ENCODE results near the gene ATXN2.
"Not testable (repeated sequence)": the region's sequence is repeated elsewhere in the genome, so short reads cannot be mapped to it uniquely, and the experiment has no call there.

ATXN2 gene

DNA sequence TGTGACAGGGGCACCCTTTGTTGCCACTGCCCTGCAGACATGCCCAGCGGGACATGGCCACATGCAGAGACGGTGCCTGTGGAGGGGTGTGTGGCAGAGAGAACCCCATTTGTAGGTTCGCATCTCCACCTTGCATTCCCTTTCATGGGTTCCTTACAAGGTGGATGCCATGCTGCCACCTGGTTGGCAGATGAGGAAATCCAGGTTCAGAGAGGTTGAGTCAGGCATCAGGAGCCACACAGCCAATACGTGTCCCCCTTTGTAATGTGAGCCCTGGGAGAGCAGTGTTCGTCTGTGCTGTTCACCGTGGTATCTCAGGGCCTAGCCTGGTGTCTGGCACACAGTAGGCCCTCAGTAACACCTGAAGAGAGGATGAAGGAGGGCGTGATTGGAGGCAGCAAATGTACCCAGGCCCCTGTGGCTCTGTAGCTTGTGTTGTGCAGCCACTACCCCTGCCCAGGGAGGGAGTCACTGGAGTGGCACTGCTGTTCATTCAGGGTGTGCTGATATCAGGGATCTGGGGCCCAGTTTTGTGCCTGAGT is 184.3 kb downstream of the ATXN2 start:
- no peak for DNase-seq (ENCODE audit: low spot score)

DNA sequence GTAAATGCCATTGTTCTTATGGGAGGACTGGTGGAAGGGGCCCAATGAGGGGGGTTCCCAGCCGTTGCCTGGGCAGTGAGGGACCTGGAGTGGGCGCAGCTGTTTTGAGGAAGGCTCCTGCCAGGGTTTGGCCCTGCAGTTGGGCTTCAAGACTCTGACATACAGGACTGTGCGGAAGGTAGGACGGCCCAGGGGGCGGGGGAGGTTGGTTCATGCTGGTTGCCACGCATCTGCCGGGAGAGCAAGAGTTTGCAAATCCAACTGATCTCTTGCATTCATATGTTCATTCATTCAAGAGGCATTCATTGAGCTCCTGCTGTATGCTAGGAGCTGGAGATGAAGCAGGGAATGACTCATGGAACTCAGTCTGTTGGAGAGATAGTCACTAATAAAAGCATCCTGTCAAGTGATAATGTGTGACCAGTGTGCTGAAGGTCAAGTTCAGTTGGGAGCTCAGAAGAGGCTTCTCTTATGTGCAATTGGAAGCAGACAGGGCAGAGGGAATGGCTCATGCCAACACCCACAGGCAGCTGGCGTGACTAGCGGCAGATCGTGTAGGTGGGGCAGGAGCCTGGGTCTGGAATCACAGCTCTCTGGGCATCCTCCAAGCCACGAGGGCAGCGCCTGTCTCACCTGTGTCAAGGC is 185.6 kb downstream of the ATXN2 start:
- no peak for DNase-seq (ENCODE audit: low spot score)

DNA sequence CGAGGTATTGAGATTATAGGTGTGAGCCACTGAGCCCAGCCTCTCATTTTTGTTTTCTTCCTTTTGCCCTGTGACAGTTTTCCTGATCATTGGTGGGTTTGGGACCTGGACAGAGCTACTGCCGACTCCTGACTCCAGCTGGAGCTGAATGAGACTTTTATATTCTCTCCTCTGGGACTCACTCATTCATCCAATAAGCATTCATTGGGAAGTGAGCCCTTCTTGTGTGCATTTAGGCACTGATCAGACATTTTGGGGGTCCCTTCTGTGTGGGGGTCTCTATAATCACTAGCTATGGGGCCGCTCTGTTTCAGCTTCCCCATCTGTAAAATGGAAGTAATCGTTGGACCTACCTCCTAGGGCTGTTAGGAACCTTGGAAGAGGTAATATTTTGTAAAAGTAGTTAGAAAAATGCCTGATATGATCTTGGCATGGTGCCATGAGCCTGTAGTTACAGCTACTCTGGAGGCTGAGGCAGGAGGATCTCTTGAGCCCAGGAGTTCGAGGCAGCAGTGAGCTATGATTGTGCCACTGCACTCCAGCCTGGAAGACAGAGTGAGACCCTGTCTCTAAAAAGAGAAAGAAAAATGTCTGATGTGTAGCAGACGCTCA is 186.2 kb downstream of the ATXN2 start:
- no peak for DNase-seq (ENCODE audit: low spot score)

DNA sequence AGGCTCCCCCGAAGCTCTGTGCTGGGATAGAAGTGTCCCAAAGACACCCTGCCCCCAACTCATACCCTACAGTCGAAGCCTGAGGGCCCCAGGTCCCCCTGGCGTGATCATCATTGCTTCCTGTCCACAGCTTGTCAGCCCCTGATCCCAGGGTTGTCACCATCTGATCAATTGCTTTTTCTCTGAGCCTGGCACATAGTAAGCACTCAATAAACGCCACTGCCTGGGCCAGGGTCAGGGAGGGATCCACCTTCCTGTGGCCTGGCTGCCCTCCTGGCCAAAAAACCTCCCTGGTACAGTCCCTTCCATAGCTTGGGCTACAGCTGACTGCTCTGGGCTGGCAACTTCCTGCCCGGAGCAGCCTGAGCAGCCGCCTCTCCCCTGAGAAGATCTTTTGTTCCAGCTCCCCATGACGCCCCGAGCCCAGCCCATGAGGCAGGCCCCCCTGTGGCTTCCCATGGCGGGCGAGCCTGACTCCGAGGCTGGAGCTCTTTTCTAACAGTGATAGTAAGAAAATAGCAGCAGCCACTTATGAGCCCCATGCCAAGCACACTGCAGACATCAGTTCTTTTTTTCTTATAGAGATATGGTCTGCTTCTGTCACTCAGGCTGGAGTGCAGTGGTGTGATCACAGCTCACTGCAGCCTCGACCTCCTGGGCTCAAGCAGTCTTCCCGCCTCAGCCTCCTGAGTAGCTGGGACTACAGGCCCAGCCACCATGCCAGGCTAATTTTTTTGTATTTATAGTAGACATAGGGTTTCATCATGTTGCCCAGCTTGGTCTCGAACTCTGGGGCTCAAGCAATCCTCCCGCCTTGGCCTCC is 186.9 kb downstream of the ATXN2 start:
- no peak for DNase-seq (ENCODE audit: low spot score)

DNA sequence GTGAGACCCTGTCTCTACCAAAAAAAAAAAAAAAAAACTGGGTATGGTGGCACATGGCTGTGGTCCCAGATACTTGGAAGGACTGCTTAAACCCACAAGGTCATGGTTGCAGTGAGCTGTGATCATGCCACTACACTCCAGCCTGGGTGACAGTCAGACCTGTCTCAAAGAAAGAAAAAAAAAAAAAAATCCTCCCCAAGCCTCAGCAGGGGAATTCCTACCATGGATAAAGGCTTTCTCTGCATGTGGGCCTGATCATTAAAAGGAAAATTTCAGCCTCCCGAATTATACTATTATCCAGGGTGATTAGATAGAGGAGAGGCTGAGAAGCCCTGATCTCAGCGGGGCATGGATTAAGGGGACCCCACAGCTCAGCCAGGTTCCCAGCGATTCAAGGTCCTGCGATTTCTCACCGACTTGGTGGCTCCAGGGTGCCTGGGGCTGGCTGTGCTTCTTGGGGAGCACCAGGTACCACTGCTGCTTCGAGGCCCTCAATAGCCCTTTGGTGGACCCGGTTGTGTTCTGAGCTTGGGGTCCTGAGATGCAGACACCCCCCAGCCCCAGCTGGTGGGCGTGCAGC is 187.8 kb downstream of the ATXN2 start:
- DNase-seq (ENCODE audit: low spot score): no peak

DNA sequence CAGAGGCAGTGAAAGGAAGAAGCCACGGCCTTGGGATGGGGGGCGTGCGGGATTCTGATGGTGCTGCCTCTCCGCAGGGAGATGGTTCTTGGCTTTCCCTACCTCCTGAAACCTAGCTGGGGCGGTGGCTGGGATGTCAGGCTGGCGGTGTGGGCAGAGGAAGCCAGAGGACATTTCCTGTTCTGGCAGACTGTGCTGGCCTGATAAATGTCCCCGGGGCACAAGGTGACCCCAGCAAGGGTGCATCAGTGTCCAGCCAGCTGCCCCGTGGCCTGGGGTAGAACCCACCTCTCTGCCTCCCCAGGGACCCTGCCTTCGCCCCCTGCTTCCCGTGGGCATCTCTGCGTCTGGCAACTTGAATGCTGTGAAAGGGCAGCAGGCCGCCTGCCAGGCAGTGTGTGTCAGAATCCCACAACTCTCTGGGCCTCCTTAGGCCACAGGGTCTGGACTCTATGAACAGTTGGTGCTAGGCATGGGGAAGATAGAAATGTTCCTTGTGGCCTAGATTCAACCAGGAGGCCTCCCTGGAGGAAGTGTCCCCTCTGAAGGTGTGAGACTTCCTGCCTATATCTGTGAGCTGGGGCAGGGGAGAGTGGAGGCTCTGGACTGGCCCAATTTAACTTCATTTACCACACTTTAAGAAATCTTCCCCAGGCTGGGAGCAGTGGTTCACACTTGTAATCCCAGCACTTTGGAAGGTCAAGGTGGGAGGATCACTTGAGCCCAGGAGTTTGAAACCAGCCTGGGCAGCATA is 188.5 kb downstream of the ATXN2 start:
- no peak for DNase-seq (ENCODE audit: low spot score)

DNA sequence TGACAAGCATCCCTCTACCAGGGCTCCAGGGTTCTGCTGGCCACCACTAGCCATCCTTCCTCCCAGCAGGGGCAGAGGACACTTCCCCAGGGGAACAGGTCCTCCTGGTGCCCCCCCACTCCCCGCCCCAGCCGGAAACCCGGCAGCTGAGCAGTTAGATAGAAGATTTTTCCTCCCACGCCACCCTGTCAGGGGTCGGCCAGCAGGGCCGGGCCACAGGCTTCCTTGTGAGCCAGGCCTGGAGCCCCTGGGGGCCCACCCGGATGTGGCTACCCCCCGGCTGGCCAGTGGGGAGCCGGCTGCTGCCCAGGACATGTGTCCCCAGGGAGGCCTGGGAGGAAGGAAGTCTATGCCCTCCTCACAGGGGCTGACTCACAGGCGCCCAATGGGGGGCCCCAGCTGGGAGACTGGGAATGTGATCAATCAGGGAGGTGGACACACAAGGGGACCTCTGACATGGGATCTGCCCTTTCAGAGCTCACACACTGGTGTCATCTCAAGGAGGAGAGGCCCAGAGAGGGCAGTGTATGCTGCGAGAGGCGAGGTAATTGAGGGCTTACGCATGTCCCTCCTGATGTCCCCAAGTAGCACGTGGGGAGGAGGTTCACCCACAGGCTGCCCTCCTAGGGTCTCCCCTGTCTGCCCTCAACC is 189.2 kb downstream of the ATXN2 start:
- DNase-seq (ENCODE audit: low spot score): no peak

DNA sequence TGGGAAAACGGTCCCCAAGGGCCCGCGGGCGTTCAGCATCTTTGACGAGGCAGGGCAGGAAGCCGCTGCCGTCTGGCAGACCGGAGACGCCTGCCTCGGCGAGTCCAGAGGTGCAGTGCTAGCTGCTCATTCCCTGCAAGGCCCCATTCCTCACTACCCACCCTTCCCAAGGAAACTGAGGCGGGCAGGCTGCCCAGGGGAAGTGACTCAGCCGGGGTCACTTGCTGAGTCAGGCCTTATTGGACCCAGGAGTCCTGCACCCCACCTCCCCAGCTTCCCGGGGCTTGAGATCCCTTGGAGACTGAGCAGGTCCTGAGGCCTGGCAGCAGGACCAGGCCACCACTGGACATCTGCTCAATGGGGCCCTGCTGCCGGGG is 189.7 kb downstream of the ATXN2 start:
- DNase-seq (ENCODE audit: low spot score): no peak

DNA sequence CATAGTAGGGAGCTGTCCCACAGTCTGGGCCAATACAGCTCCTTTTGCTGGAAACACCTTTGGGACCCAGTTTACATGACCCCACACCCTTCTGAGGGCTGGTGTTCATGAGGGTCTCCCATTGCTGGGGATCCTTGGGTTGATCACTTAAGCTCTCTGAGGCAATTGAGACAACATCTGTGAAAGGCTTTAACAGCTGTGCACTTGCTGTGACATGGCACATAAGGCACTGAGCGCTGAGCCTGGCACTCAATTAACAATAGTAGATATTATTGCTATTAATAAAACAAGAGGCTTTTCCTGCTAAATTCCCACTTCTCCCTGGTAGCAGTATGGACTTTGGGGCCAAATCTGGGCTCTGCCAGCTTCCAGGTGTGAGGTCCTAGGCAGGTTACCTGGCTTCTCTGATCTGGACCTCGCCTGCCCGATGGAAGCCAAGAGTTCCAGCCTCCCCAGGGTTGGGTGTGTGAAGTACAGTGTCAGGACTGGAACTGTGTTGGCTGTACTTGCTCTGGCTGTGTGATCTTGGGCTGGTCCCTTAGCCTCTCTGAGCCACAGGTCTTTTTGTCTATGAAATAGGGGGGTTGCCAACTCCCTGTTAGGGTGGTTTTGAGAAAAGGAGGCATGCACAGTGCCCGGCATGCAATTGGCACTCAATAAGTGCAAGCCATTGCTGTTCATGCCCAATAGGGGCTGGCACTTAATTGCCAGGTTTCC is 190.3 kb downstream of the ATXN2 start:
- DNase-seq (ENCODE audit: low spot score): no peak

DNA sequence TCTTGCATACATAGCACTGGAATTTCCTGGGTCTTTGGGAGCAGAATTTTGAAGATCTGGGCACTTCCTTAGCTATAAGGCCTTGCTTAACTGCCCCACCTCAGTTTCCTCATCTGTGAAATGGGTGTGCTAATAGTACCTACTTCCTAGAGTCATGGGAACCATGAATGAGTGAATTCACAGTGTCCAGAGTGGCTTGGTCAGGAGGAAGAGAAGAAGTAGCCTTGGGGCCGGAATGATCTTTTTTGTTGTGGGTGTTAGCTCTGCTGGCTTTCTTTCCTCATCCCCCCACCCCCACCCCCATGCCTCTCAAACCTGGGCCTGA is 191.0 kb downstream of the ATXN2 start:
- DNase-seq (ENCODE audit: low spot score): no peak

DNA sequence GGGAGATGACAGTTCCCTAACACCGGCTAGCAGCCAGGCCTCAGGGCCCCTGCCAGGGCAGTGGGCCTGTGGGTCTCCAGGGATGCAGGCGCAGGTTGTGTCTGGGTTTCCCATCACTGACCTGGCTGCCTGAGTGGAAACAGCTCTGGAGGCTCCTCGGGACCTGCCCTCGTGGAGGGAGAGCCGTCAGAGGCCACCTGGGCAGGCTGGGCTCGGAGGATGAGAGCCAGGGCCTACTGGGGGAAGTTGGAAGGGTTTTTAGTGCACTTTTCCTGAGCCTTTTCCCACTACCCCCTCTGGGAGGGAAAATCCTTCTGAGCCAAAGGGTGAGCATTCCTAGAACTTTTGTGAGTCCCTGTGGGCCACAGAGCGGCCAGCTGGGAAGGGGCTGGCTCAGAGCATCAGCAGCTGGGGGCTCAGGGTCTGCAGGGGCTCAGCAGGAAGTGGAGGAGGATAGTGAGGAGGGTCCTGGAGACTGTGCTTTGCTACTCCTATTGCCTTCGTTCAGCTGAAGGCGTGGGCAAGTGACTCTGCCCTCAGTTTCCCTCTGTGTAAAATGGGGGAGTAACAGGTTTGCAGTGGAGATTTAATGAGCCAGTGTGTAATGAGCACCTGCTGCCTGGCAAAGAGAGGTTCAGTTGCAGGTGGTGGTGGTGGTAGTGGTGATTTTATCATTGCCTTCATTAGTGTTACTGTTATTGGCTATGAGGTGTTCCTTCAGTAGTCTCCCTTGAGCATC is 191.6 kb downstream of the ATXN2 start:
- peak; percentile 62 for DNase-seq (ENCODE audit: low spot score)

DNA sequence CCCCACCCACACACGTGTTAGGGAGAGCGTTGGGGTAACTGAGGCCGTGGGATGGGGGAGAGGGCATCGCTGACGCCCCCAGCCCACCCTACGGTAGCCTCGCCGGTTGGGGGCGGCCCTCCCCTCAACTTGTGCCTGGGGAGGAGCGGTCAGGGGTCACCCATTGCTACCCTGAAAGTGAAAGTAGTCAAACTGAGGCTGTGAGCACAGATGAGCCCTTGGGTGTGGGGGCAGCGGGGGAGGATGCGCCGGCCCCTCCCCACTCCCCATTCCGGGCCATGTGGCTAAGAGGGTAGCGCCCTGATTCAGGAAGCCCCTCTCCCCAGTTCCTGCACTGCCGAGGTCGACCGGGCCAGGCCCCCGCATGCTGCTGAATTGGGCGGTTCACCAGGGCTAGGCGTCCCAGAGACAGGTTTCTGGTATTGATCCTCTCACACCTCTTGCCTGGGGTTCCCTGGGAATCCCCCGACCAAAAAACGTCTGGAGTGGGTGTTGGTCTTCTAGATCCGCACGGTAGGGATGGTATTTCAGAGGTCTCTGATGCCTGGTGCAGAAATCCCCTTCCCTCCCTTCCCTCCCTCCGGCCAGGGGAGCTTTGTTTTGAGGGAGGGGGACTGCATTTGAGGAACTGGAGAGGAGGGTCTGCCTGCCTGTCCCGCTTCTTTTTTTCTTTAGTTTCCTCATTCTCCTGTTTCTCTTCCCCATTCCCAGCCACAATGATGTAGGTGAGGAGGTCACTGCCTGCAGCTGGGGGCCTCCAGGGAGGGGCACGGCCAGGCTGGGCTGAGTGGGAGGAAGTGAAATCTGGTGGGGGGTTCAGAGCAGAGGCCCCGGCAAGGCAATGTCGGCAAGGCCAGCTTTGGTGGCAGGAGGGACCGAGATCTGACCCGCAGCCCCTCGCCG is 192.4 kb downstream of the ATXN2 start:
- peak; percentile 52 for DNase-seq (ENCODE audit: low spot score)

DNA sequence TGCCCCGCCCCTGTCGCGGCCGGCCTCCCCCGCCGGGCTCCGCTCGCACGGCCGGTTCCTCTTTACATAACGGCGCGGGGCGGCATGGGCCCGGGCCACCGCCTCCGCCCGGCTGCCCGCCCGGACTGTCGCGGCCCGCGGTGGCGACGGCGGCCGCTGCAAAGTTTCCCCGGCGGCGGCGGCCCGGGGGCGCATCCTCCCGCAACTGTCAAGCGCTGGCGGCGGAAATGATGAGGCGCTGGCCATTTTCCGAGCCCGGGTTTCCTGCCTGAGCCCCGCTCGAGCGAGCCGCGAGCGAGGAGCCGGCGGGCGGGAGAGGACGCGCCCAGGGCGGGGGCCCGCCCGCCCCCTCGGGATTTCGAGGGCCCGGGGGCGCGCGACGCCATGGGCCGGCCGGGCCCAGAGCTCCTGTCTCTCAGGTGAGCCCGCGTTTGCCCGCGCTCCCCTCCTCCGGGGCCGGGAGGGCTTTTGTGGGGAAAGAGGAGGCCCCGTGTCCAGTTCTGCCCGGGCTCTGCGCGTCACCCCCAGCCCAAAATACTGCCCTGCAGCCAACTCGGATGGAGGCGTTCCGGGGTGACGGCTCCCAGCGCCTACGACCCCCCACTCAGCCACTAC is 193.1 kb downstream of the ATXN2 start, which contains the start of gene SH2B3:
Gene SH2B3 (plus strand): TSS at position 65 of the 615 bp plus-strand sequence. CDS start 12,223 bp downstream, outside the sequence.
- DNase-seq (ENCODE audit: low spot score): no peak

DNA sequence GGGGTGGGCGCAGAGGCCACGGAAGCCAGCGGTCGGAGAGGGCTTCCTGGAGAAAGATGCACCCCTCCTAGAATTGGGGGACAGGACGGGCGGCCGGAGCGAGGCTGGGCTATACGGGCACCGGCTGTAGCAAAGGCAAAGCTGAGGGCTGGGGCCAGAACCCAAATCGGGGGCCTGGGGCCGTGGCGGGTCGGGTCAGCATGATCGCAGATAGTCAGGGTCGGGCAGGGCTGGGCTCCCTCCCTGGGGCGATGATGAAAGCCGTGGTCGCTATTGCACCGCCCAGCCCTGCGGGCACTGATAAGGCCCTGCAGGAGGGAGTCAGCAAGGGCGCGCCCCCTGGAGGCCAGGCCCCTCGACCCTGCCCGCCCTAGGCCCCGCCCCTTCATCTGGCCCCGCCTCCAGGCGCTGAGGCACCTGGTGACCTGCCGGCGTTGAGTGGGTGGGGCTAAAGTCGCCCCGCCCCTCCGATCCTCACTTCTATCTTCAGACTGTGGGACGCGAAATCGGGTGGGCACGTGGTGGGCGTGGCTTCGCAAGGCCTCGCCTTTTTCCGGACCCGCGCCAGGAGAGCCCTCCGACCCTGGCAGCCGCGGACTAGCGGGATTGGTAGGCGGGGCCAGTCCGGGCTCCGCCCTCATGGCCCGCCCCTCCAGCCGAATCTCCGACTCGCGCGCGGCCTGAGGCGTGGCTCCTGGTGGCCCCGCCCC is 193.8 kb downstream of the ATXN2 start:
- DNase-seq (ENCODE audit: low spot score): peak; percentile 99

DNA sequence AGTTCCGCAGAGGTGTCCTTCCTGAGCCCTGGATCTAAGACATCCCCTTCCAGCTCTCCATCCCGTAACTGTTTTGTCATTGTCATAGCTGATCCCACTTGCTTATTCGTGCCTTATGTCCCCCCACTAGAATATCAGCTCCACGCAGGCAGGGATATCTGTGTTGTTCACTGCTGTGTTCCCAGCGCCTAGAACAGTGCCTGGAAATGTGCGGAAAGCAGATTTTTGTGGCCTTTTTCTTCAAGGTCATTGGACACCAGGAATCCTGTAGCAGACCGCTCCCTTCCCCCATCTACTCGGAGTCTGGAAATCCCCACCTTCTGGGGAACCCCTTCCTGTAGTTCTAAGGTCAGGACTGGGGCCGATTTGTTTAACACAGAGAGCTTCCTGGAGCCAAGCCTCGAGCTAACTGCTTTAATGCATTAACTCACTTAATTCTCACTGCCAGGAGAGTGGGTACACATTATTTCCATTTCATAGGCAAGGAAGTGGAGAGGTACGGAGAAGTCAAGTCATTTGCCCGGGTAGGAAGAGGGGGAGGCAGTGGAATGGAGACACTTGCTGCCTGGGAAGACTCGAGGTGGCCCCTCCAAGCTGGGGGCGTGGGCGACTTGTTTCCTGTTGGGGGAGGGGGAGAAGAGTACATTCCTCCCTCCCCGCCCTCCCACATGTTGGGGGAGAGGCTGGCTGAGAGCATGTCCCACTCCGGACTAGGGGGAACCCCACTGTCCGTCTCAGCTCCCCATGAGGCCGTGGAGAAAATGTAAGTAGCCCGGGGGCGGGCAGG is 194.6 kb downstream of the ATXN2 start:
- DNase-seq (ENCODE audit: low spot score): peak; percentile 67

DNA sequence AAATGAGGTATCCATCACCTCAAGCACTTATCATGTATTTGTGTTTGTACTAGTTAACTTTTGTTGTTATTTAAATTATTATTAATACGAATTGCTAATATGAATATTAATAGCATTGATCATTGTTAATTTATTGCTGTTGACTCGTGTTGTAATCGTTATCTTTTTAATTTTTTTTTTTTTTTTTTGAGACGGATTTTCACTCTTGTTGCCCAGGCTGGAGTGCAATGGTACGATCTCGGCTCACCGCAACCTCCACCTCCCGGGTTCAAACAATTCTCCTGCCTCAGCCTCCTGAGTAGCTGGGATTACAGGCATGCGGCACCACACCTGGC is 196.7 kb downstream of the ATXN2 start:
- not testable (repeated sequence) for DNase-seq (ENCODE audit: low spot score)
